Kidney epithelial cell (primary cell): Measurements from ENCODE around the gene SPC25. TPM values are rescaled to one million over a fixed set of nuclear protein-coding genes. Genes with fewer than 3 reads are reported as not detected.

ENCODE experiments used
- DNase-seq: peaks from one replicate; pipeline ENCODE4 v3.0.0-alpha.2; 2010; ENCODE audit warnings: low read depth
- H3K27me3 ChIP-seq: 2 replicates; pipeline ENCODE4 v1.6.0; 2011; ENCODE audit warnings: low read length; ENCODE audit not compliant: control insufficient read depth, insufficient read depth
- H3K36me3 ChIP-seq: 2 replicates; pipeline ENCODE4 v1.5.1; 2011; ENCODE audit warnings: low read length; ENCODE audit not compliant: control insufficient read depth, insufficient read depth
- H3K4me3 ChIP-seq: 2 replicates; pipeline ENCODE4 v1.5.1; 2011; ENCODE audit warnings: low read depth, mild to moderate bottlenecking, control low read depth, low read length
- total RNA-seq: library from RNA; depleted of rRNA; stranded (reverse); fragments of >200 nt; gene quantifications from 2 replicates; pipeline ENCODE4 v1.2.3, GENCODE V29; 2015
- TF ChIP-seq, protein P1 (sequence below): IDR thresholded peaks from 2 replicates; pipeline ENCODE4 v1.5.1; 2011; ENCODE audit warnings: mild to moderate bottlenecking, moderate library complexity, low read length, control low read depth, inconsistent platforms; ENCODE audit not compliant: insufficient read depth, poor library complexity, severe bottlenecking

Gene SPC25
- total RNA-seq, 1 donor from 2014 or later = 1.8 TPM

- DNase-seq = no peak
- Histone ChIP-seq H3K4me3 (no peak overlapping the region), H3K36me3 (no peaks in the 10 kb centered on the region), H3K27me3 (no peaks in the 10 kb centered on the region)
- TF ChIP-seq, protein P1, sequence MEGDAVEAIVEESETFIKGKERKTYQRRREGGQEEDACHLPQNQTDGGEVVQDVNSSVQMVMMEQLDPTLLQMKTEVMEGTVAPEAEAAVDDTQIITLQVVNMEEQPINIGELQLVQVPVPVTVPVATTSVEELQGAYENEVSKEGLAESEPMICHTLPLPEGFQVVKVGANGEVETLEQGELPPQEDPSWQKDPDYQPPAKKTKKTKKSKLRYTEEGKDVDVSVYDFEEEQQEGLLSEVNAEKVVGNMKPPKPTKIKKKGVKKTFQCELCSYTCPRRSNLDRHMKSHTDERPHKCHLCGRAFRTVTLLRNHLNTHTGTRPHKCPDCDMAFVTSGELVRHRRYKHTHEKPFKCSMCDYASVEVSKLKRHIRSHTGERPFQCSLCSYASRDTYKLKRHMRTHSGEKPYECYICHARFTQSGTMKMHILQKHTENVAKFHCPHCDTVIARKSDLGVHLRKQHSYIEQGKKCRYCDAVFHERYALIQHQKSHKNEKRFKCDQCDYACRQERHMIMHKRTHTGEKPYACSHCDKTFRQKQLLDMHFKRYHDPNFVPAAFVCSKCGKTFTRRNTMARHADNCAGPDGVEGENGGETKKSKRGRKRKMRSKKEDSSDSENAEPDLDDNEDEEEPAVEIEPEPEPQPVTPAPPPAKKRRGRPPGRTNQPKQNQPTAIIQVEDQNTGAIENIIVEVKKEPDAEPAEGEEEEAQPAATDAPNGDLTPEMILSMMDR = no peak
These were observed 6.6 kb upstream of the SPC25 start for GRCh38 chr2:168896783-168897182.

DNA sequence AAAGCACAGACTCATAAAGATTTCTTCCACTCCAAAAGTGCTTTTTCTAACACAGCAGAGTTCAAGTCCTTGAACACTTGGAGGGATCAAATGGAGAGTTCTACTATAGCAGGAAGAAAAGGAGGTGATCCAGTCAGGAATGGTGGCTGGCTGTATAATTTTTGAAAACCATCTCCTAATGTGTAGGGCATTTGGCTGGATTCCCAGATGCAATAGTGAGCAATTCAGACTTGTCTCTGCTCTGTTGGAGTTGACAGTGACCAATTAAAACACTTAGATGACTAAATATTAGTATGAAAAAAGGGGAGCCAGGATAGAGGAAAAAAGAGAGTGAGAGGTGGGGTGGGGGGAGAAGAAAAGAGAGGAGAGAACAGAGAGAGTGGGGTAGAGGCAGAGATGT lies 5.5 kb upstream of the SPC25 start:
- no peaks in the 10 kb centered on the region for H3K36me3 ChIP-seq
- DNase-seq = no peak
- TF ChIP-seq, protein P1 = no peak
- no peak overlapping the region for H3K4me3 ChIP-seq
- no peaks in the 10 kb centered on the region for H3K27me3 ChIP-seq

- Histone ChIP-seq H3K4me3 (no peak overlapping the region), H3K27me3 (no peaks in the 10 kb centered on the region), H3K36me3 (no peaks in the 10 kb centered on the region)
- DNase-seq = no peak
- TF ChIP-seq, protein P1 = no peak
These were observed 4.5 kb upstream of the SPC25 start for GRCh38 chr2:168894720-168895119.

- DNase-seq = no peak
- TF ChIP-seq, protein P1 = no peak
- H3K36me3 ChIP-seq = no peaks in the 10 kb centered on the region
These were observed 3.9 kb upstream of the SPC25 start for GRCh38 chr2:168894101-168894500.

GRCh38 chr2:168892327-168892726 lies 2.1 kb upstream of the SPC25 start:
- H3K4me3 ChIP-seq = no peak overlapping the region
- H3K36me3 ChIP-seq = no peaks in the 10 kb centered on the region
- no peak for DNase-seq
- H3K27me3 ChIP-seq = no peaks in the 10 kb centered on the region
- TF ChIP-seq, protein P1 = no peak

More at GRCh38 chr2:168894101-168894500, 3.9 kb upstream of the SPC25 start:
- Histone ChIP-seq H3K4me3 (no peak overlapping the region), H3K27me3 (no peaks in the 10 kb centered on the region)

- no peak for DNase-seq
- TF ChIP-seq, protein P1 = no peak
- no peaks in the 10 kb centered on the region for H3K27me3 ChIP-seq
- peak overlapping the region; percentile 85 for H3K4me3 ChIP-seq
- H3K36me3 ChIP-seq = no peaks in the 10 kb centered on the region
These were observed 610 bp downstream of the SPC25 start for GRCh38 chr2:168889635-168890005.
